Right ventricle myocardium superior (tissue), 1 donor: Measurements from ENCODE around the gene PPP1R8. TPM values are rescaled to one million over a fixed set of nuclear protein-coding genes. Genes with fewer than 3 reads are reported as not detected.
"Not testable (repeated sequence)": the region's sequence is repeated elsewhere in the genome, so short reads cannot be mapped to it uniquely, and the experiment has no call there.

Experiments
- ATAC-seq: fragments of 200-7000 bp; cut with Tn5 transposase; one replicate; pipeline ENCODE4 v1.9.1; 2020; ENCODE audit warnings: mild to moderate bottlenecking; ENCODE audit not compliant: poor library complexity
- DNase-seq: peaks from one replicate; pipeline ENCODE4 v3.0.0-alpha.2; 2020
- intact Hi-C: fragments of 100-400 bp; cut with DNase I; formaldehyde crosslinking; loops from one replicate; pipeline ENCODE4 v1.11.2; 2022
- long read RNA-seq: library from polyadenylated mRNA; unstranded; transcript quantifications from one replicate; pipeline ENCODE4 v2.0.0, GENCODE V29; 2021
- total RNA-seq: library from RNA; stranded (reverse); fragmentation: NEBNext Ultra II Directional; extraction: Animal tissue kit (Norgen Biotek cat#: 25700); gene quantifications from one replicate; pipeline ENCODE4 v1.2.1, GENCODE V29; 2021
- donor health status: DM: no; HTN: yes; CAD: no; lungs with severe emphysema.

PPP1R8 gene
- 21.3 TPM for total RNA-seq
- long read RNA-seq: 0 reads

- peak; percentile 96 for DNase-seq
- ATAC-seq: peak; percentile 100
- intact Hi-C loops: no loop called here
Measured at GRCh38 chr1:27830621-27831440, at the start of gene PPP1R8. PPP1R8 (plus strand) TSS chr1:27830782; CDS start chr1:27830836, 54 bp downstream.

GRCh38 chr1:27782950-27783349 is 47.6 kb upstream of the PPP1R8 start:
- DNase-seq (no peak), ATAC-seq (no peak)
- intact Hi-C loops: no loop called here

- no peak for DNase-seq
- no peak for ATAC-seq
- intact Hi-C loops: no loop called here
Measured at GRCh38 chr1:27784700-27785099, 45.9 kb upstream of the PPP1R8 start.

GRCh38 chr1:27785781-27786455 is 44.7 kb upstream of the PPP1R8 start:
- ATAC-seq: peak; percentile 20
- DNase-seq: no peak

GRCh38 chr1:27787895-27788294 is 42.7 kb upstream of the PPP1R8 start:
- ATAC-seq (peak; percentile 16), DNase-seq (no peak)
- intact Hi-C loops: no loop called here

More at GRCh38 chr1:27785781-27786455, 44.7 kb upstream of the PPP1R8 start:
- intact Hi-C loops: no loop called here

GRCh38 chr1:27789540-27790041 is 41.0 kb upstream of the PPP1R8 start:
- DNase-seq: no peak
- intact Hi-C loops: no loop called here
- ATAC-seq: peak; percentile 87

GRCh38 chr1:27790270-27790669 is 40.3 kb upstream of the PPP1R8 start:
- intact Hi-C loops, ATAC-seq, DNase-seq: not testable (repeated sequence)

- DNase-seq (no peak), ATAC-seq (no peak)
- intact Hi-C loops: no loop called here
Measured at GRCh38 chr1:27795601-27796000, 35.0 kb upstream of the PPP1R8 start.

GRCh38 chr1:27804791-27805190 is 25.8 kb upstream of the PPP1R8 start:
- ATAC-seq (no peak), DNase-seq (no peak)
- intact Hi-C loops: no loop called here

- ATAC-seq: no peak
- intact Hi-C loops: no loop called here
- DNase-seq: no peak
Measured at GRCh38 chr1:27806758-27807157, 23.8 kb upstream of the PPP1R8 start.

- no peak for DNase-seq
- no peak for ATAC-seq
- intact Hi-C loops: no loop called here
Measured at GRCh38 chr1:27807385-27807784, 23.2 kb upstream of the PPP1R8 start.

- DNase-seq, intact Hi-C loops, ATAC-seq: not testable (repeated sequence)
Measured at GRCh38 chr1:27808131-27808530, 22.5 kb upstream of the PPP1R8 start.

- DNase-seq (no peak), ATAC-seq (no peak)
- intact Hi-C loops: no loop called here
Measured at GRCh38 chr1:27809883-27810282, 20.7 kb upstream of the PPP1R8 start.

- DNase-seq (no peak), ATAC-seq (no peak)
- intact Hi-C loops: no loop called here
Measured at GRCh38 chr1:27811741-27812500, 18.7 kb upstream of the PPP1R8 start.

GRCh38 chr1:27816921-27817630 is 13.5 kb upstream of the PPP1R8 start:
- peak; percentile 85 for ATAC-seq
- intact Hi-C loops: no loop called here
- no peak for DNase-seq

- intact Hi-C loops: no loop called here
- ATAC-seq (no peak), DNase-seq (no peak)
Measured at GRCh38 chr1:27821761-27822315, 8.7 kb upstream of the PPP1R8 start.

- no peak for ATAC-seq
- DNase-seq: no peak
- intact Hi-C loops: no loop called here
Measured at GRCh38 chr1:27823784-27824183, 6.8 kb upstream of the PPP1R8 start.

- ATAC-seq (no peak), DNase-seq (no peak)
- intact Hi-C loops: no loop called here
Measured at GRCh38 chr1:27824411-27824810, 6.2 kb upstream of the PPP1R8 start.
